K562 (cell line): ENCODE measurements around the gene S1PR1. TPM values are rescaled to one million over a fixed set of nuclear protein-coding genes. Genes with fewer than 3 reads are reported as not detected.

ENCODE experiments used
- ATAC-seq: fragments of 200-7000 bp; cut with Tn5 transposase; 3 replicates; pipeline ENCODE4 v1.9.1; 2020; ENCODE audit warnings: moderate library complexity
- BruUV-seq: library from RNA; stranded (reverse); fragments of 400-500 nt; replicated peaks from 2 replicates; lab custom pipeline; 2021; lab: Mats Ljungman, UMichigan
- CTCF ChIA-PET: fragments of 300-600 bp; formaldehyde crosslinking; extraction: SDS; loops from one replicate; lab custom pipeline; 2021; ENCODE audit warnings: low intra/inter-chr PET ratio; lab: Yijun Ruan, JAX
- POLR2A ChIA-PET: fragments of 300-600, 350-650 bp; sonication (Branson Sonifier 250); formaldehyde crosslinking; extraction: SDS; loops from one replicate; lab custom pipeline; 2021; ENCODE audit warnings: antibody characterized with exemption, inconsistent platforms; lab: Yijun Ruan, JAX
- DNase-seq, 4 experiments: peaks; one replicate each; pipeline versions ENCODE4 v3.0.0 to v3.0.0-alpha.2; 2011 to 2018; ENCODE audit warnings: low spot score in 3 of 4, mixed read lengths in 3 of 4; ENCODE audit errors: extremely low read depth in 1 of 4
- FAIRE-seq: peaks from 2 replicates; lab custom pipeline; 2011; peaks lifted over from hg19 to GRCh38; lab: Jason Lieb, UNC
- H2AFZ ChIP-seq: 2 replicates; pipeline ENCODE4 v1.6.0; 2011; ENCODE audit warnings: low read depth, low read length, control low read depth, inconsistent platforms
- H3K27ac ChIP-seq: fragments of 200-600 bp; 3 replicates; pipeline ENCODE4 v1.8.0; 2011; ENCODE audit warnings: low read depth, mild to moderate bottlenecking, control low read depth, inconsistent platforms, low read length, moderate library complexity, mixed read lengths; ENCODE audit errors: extremely low read depth
- H3K27me3 ChIP-seq, 2 experiments: fragments of 300-600 bp in 1 of 2; 2 replicates in 1 of 2; 3 replicates in 1 of 2; pipeline versions ENCODE4 v1.6.0 to v1.8.0; 2011; ENCODE audit warnings: inconsistent platforms in 2 of 2, low read length in 2 of 2, mild to moderate bottlenecking in 1 of 2, mixed read lengths in 1 of 2, moderate library complexity in 1 of 2; ENCODE audit not compliant: control insufficient read depth in 2 of 2, insufficient read depth in 2 of 2
- H3K36me3 ChIP-seq: fragments of 300-600 bp; 3 replicates; pipeline ENCODE4 v1.8.0; 2011; ENCODE audit warnings: mild to moderate bottlenecking, low read length, inconsistent platforms; ENCODE audit not compliant: control insufficient read depth, insufficient read depth
- H3K4me1 ChIP-seq, 2 experiments: fragments of 200-600 bp in 1 of 2; replicated peaks in 1 of 2; 2 replicates in 1 of 2; 3 replicates in 1 of 2; pipeline versions ENCODE4 v1.5.1 to v1.8.0; 2011; ENCODE audit warnings: inconsistent platforms in 2 of 2, low read length in 2 of 2, mild to moderate bottlenecking in 1 of 2, mixed read lengths in 1 of 2, moderate library complexity in 1 of 2; ENCODE audit not compliant: control insufficient read depth in 2 of 2, insufficient read depth in 2 of 2
- H3K4me2 ChIP-seq: 2 replicates; pipeline ENCODE4 v1.6.1; 2011; ENCODE audit warnings: low read length, control low read depth, inconsistent platforms, mixed read lengths; ENCODE audit not compliant: insufficient read depth
- H3K4me3 ChIP-seq: fragments of 200-600 bp; sonication (generic), shearing (Covaris generic); 2 replicates; pipeline ENCODE4 v1.5.1; 2016; ENCODE audit warnings: control low read depth, inconsistent platforms
- H3K79me2 ChIP-seq: fragments of 200-600 bp; 3 replicates; pipeline ENCODE4 v1.8.0; 2011; ENCODE audit warnings: low read length, inconsistent platforms; ENCODE audit not compliant: control insufficient read depth, insufficient read depth
- H3K9ac ChIP-seq, 2 experiments: 2 replicates each; pipeline versions ENCODE4 v1.6.0 to v1.6.1; 2011; ENCODE audit warnings: low read depth in 2 of 2, low read length in 2 of 2, control low read depth in 1 of 2, inconsistent platforms in 1 of 2, mild to moderate bottlenecking in 1 of 2, mixed read lengths in 1 of 2; ENCODE audit not compliant: insufficient read depth in 1 of 2
- H3K9me1 ChIP-seq: one replicate; pipeline ENCODE4 v1.6.0; 2011; ENCODE audit warnings: inconsistent platforms, mild to moderate bottlenecking, low read length, moderate library complexity; ENCODE audit not compliant: control insufficient read depth, insufficient read depth
- H3K9me3 ChIP-seq: replicated peaks from 2 replicates; pipeline ENCODE4 v1.5.1; 2011; ENCODE audit warnings: low read depth, low read length, inconsistent platforms; ENCODE audit not compliant: control insufficient read depth, insufficient read depth
- H4K20me1 ChIP-seq: replicated peaks from 2 replicates; pipeline ENCODE4 v1.6.1; 2011; ENCODE audit warnings: low read length, inconsistent platforms, mixed read lengths; ENCODE audit not compliant: control insufficient read depth, insufficient read depth
- FOXP4 ChIP-seq: sonication (generic); formaldehyde crosslinking; IDR thresholded peaks from 2 replicates; pipeline ENCODE4 v1.8.0; 2022; ENCODE audit warnings: mild to moderate bottlenecking, missing genetic modification reagents, borderline replicate concordance
- MAZ ChIP-seq, 2 experiments: fragments of 450-650 bp in 1 of 2; sonication (generic) in 1 of 2; formaldehyde crosslinking; IDR thresholded peaks in 1 of 2; conservative IDR thresholded peaks in 1 of 2; 2 replicates each; pipeline versions ENCODE4 v1.4.0 to v1.5.0; 2020; ENCODE audit warnings: mild to moderate bottlenecking in 1 of 2, missing genetic modification reagents in 1 of 2
- RBM34 ChIP-seq: fragments of 200-400 bp; formaldehyde crosslinking; IDR thresholded peaks from 2 replicates; pipeline ENCODE4 v1.6.1; 2018; ENCODE audit warnings: low read length, borderline replicate concordance; ENCODE audit not compliant: insufficient read depth
- SIRT6 ChIP-seq: IDR thresholded peaks from one replicate; pipeline ENCODE4 v1.6.1; 2012; ENCODE audit warnings: low read depth, mild to moderate bottlenecking, control low read depth, inconsistent platforms, low read length, moderate library complexity
- ZKSCAN8 ChIP-seq: fragments of 200-800 bp; sonication (Bioruptor generic); IDR thresholded peaks from 2 replicates; pipeline ENCODE4 v1.6.1; 2016; ENCODE audit warnings: missing genetic modification characterization, missing compliant biosample characterization
- WGBS: fragments of 100-300 bp; shearing (Covaris generic); methylation state at CpG from one replicate; pipeline ENCODE4 v1.1.6; 2016; ENCODE audit warnings: low coverage, mixed read lengths; ENCODE audit not compliant: insufficient coverage; ENCODE audit errors: missing lambda C conversion rate; 5-methylcytosine and 5-hydroxymethylcytosine counted together
- in situ Hi-C: fragments of 300-500 bp; cut with MboI; formaldehyde crosslinking; loops from 4 replicates; pipeline ENCODE4 v1.15.0; 2018; ENCODE audit warnings: inconsistent platforms, mixed read lengths
- intact Hi-C: fragments of 100-400 bp; cut with micrococcal nuclease; formaldehyde crosslinking; loops from 2 replicates; pipeline ENCODE4 v1.14.2; 2022
- polyA plus RNA-seq, 8 experiments: library from polyadenylated mRNA; depleted of rRNA in 4 of 8; stranded (reverse) in 5 of 8; unstranded in 3 of 8; fragments of >200 nt; fragmentation: Nextera tagmentation in 2 of 8; fragmentation: Illumina TruSeq in 1 of 8; extraction: Ambion mirVana in 2 of 8; extraction: Trizol in 1 of 8; gene quantifications; 2 replicates each; pipeline versions ENCODE4 v1.2.1 to v1.2.3, GENCODE V29; 2011 to 2014; ENCODE audit warnings: inconsistent platforms in 1 of 8, missing spikeins in 1 of 8
- total RNA-seq, 7 experiments: library from RNA; depleted of rRNA in 6 of 7; stranded (reverse); fragments of >200 nt in 6 of 7; fragmentation: Illumina TruSeq in 2 of 7; extraction: Trizol in 2 of 7; gene quantifications; 2 replicates each; pipeline versions ENCODE4 v1.2.1 to v1.2.3, GENCODE V29; 2011 to 2021; ENCODE audit warnings: low replicate concordance in 1 of 7

Gene S1PR1
- total and polyA plus RNA-seq, 9 of the 15 experiments (the other 6 are each of a cell fraction or from before 2014, with no cell fraction given) = 0.22 to 1.2 (median 0.43) TPM

GRCh38 chr1:101228424-101229134 lies 8.2 kb upstream of the S1PR1 start:
- FAIRE-seq (no peak), DNase-seq (no peak), ATAC-seq (no peak)
- Histone ChIP-seq H2AFZ (no peak overlapping the region), H3K9me1 (no peaks in the 10 kb centered on the region), H3K27ac (no peak overlapping the region), H3K79me2 (no peaks in the 10 kb centered on the region), H3K27me3 (no peaks in the 10 kb centered on the region), H3K9ac (no peak overlapping the region), H3K36me3 (no peaks in the 10 kb centered on the region), H3K4me3 (no peak overlapping the region), H3K4me1 (no peaks in the 10 kb centered on the region), H4K20me1 (no peaks in the 10 kb centered on the region)
- BruUV-seq = no TSS peak
- POLR2A ChIA-PET = interaction anchor here (1.2 to 1.4 kb wide), 2 partner anchors 20 to 214 kb away, joined by 3 to 4 read pairs; no protein-coding TSS in a partner anchor
- in situ Hi-C loops (no loop called here), intact Hi-C loops (no loop called here)
- 54% methylated on average over 6 of the region's 6 CpGs for WGBS
- CTCF ChIA-PET = no interaction called here
- no peak for TF ChIP-seq RBM34
- no peak for TF ChIP-seq SIRT6
- TF ChIP-seq ZKSCAN8 (CRISPR knock-in tag) = no peak
- no peak for TF ChIP-seq FOXP4
- TF ChIP-seq MAZ (CRISPR knock-in tag; conservative IDR thresholded peaks at IDR 0.05 in 1 of 2, IDR thresholded peaks at IDR 0.05 in 1 of 2) = no peak
- TF ChIP-seq, all 486 proteins: peak for 0
- Histone ChIP-seq H3K4me2 (no peak overlapping the region), H3K9me3 (no peaks in the 10 kb centered on the region)
